SK-N-MC (cell line): ENCODE results near the gene PCBP3.

Experiments
- DNase-seq: peaks from one replicate; pipeline ENCODE4 v3.0.0-alpha.2; 2011; ENCODE audit warnings: low read depth, low spot score
- H3K27ac ChIP-seq: fragments of 200-600 bp; sonication (generic); 2 replicates; pipeline ENCODE4 v1.5.1; 2016; ENCODE audit warnings: mixed run types
- H3K36me3 ChIP-seq: fragments of 200-600 bp; sonication (generic); 2 replicates; pipeline ENCODE4 v1.6.1; 2017; ENCODE audit warnings: antibody characterized with exemption, low read length, mixed read lengths; ENCODE audit not compliant: insufficient read depth
- H3K4me3 ChIP-seq: fragments of 200-600 bp; sonication (generic); 2 replicates; pipeline ENCODE4 v1.5.1; 2016
- H3K9ac ChIP-seq: fragments of 200-600 bp; sonication (generic); 2 replicates; pipeline ENCODE4 v1.8.0; 2017; ENCODE audit warnings: mixed run types, mixed read lengths; ENCODE audit not compliant: insufficient read length
- H3K9me3 ChIP-seq: fragments of 200-600 bp; sonication (generic); 2 replicates; pipeline ENCODE4 v1.6.1; 2017; ENCODE audit warnings: low read depth, mild to moderate bottlenecking, antibody characterized with exemption, low read length, moderate library complexity, mixed read lengths
- EZH2 ChIP-seq: fragments of 200-600 bp; sonication (generic); IDR thresholded peaks from one replicate; pipeline ENCODE4 v1.6.1; 2017; ENCODE audit warnings: antibody characterized with exemption
- FOXP2 ChIP-seq: optimal IDR thresholded peaks from 2 replicates; pipeline ENCODE3; 2011; ENCODE audit warnings: mild to moderate bottlenecking, moderate library complexity; ENCODE audit not compliant: insufficient read depth; ENCODE audit errors: extremely low read length, control extremely low read depth
- POLR2AphosphoS5 ChIP-seq: IDR thresholded peaks from 2 replicates; pipeline ENCODE4 v1.6.1; 2012; ENCODE audit warnings: mild to moderate bottlenecking, low read depth, low read length, borderline replicate concordance

The PCBP3 gene

GRCh38 chr21:45990049-45990711 is 346.7 kb downstream of the PCBP3 start:
- no peak overlapping the region for H3K9ac ChIP-seq
- TF ChIP-seq FOXP2: no peak
- no peak for TF ChIP-seq EZH2
- no peak for TF ChIP-seq POLR2AphosphoS5
- no peaks in the 10 kb centered on the region for H3K9me3 ChIP-seq
- no peak overlapping the region for H3K27ac ChIP-seq
- no peak for DNase-seq
- H3K36me3 ChIP-seq: no peaks in the 10 kb centered on the region
- no peak overlapping the region for H3K4me3 ChIP-seq

- Histone ChIP-seq H3K27ac (no peak overlapping the region), H3K9me3 (no peaks in the 10 kb centered on the region), H3K9ac (no peak overlapping the region), H3K4me3 (no peak overlapping the region), H3K36me3 (no peaks in the 10 kb centered on the region)
- no peak for DNase-seq
- TF ChIP-seq FOXP2 (no peak), POLR2AphosphoS5 (no peak), EZH2 (no peak)
Measured at GRCh38 chr21:45990741-45991605, 347.4 kb downstream of the PCBP3 start.

- TF ChIP-seq POLR2AphosphoS5 (no peak), FOXP2 (no peak), EZH2 (no peak)
Measured at GRCh38 chr21:45991606-45992300, 348.2 kb downstream of the PCBP3 start.

More at GRCh38 chr21:45991606-45992300, 348.2 kb downstream of the PCBP3 start:
- Histone ChIP-seq H3K27ac (no peak overlapping the region), H3K4me3 (no peak overlapping the region), H3K36me3 (no peaks in the 10 kb centered on the region), H3K9me3 (no peaks in the 10 kb centered on the region), H3K9ac (no peak overlapping the region)
- no peak for DNase-seq
